ENCODE results near the gene DNAAF1. TPM values are rescaled to one million over a fixed set of nuclear protein-coding genes. Genes with fewer than 3 reads are reported as not detected.

The DNAAF1 gene
- total and polyA plus RNA-seq, 2 of the 8 experiments (the other 6 are each of a cell fraction or from before 2014, with no cell fraction given): 0.09 to 0.15 TPM

DNA sequence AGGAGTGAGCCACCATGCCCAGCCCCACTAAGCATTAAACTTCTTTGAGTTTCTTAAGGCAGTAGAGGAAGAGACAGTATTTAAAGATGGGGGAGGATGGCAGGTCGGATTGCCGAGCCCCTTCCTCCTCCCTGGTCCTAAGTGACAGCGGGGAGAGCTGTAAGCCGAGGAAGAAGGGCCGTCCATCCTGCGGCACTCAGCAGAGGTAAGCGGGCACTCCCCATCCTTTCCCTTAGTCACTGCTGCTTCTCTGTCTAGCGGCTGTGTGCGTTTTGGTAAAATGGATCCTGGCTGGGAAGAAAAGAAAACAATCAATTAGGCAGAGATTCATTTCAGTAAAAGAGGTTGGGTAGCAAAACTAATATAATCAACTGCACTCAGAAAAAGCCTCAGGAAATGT is 13.9 kb downstream of the DNAAF1 start (continued):
- TF ChIP-seq SAP30 (IDR thresholded peaks at IDR 0.05; ENCODE audit: insufficient read depth, insufficient replicate concordance, low read length) (no peak), RAD21 (IDR thresholded peaks at IDR 0.05 in 1 of 2, conservative IDR thresholded peaks at IDR 0.05 in 1 of 2; ENCODE audit: low read depth in 2 of 2, low read length in 2 of 2) (no peak), KDM5A (IDR thresholded peaks at IDR 0.05; ENCODE audit: low read length) (no peak)

Measured in H1 (cell line).